Suprapubic skin (tissue), 4 donors: ENCODE measurements around the gene PPWD1.

ENCODE experiments used
- EP300 ChIP-seq: sonication (generic); formaldehyde crosslinking; IDR thresholded peaks from one replicate; pipeline ENCODE4 v1.6.1; 2017; ENCODE audit warnings: antibody characterized with exemption
- POLR2A ChIP-seq, 2 donors: fragments of 450-650 bp; IDR thresholded peaks; one replicate each; pipeline ENCODE4 v1.6.1; 2017; ENCODE audit warnings: antibody characterized with exemption in 2 of 2, mild to moderate bottlenecking in 2 of 2, moderate library complexity in 2 of 2
- POLR2AphosphoS5 ChIP-seq, 3 donors: sonication (generic); formaldehyde crosslinking; IDR thresholded peaks; one replicate each; pipeline ENCODE4 v1.6.1; 2017; ENCODE audit warnings: antibody characterized with exemption in 3 of 3
- TF ChIP-seq, protein P1 (sequence below), 2 donors: fragments of 200-600 bp in 1 of 2; fragments of 450-650 bp in 1 of 2; sonication (generic) in 1 of 2; IDR thresholded peaks; one replicate each; pipeline ENCODE4 v1.5.1; 2016 to 2019; ENCODE audit warnings: antibody characterized with exemption in 2 of 2, mild to moderate bottlenecking in 1 of 2, moderate library complexity in 1 of 2

GRCh38 chr5:65546141-65546540, 17.0 kb upstream of the PPWD1 start:
- TF ChIP-seq, protein P1, sequence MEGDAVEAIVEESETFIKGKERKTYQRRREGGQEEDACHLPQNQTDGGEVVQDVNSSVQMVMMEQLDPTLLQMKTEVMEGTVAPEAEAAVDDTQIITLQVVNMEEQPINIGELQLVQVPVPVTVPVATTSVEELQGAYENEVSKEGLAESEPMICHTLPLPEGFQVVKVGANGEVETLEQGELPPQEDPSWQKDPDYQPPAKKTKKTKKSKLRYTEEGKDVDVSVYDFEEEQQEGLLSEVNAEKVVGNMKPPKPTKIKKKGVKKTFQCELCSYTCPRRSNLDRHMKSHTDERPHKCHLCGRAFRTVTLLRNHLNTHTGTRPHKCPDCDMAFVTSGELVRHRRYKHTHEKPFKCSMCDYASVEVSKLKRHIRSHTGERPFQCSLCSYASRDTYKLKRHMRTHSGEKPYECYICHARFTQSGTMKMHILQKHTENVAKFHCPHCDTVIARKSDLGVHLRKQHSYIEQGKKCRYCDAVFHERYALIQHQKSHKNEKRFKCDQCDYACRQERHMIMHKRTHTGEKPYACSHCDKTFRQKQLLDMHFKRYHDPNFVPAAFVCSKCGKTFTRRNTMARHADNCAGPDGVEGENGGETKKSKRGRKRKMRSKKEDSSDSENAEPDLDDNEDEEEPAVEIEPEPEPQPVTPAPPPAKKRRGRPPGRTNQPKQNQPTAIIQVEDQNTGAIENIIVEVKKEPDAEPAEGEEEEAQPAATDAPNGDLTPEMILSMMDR (IDR thresholded peaks at IDR 0.05): no peak
- TF ChIP-seq POLR2AphosphoS5 (IDR thresholded peaks at IDR 0.05) (no peak), POLR2A (IDR thresholded peaks at IDR 0.05) (no peak), EP300 (no peak)
